ENCODE data around the gene DICER1.

The DICER1 gene

DNA sequence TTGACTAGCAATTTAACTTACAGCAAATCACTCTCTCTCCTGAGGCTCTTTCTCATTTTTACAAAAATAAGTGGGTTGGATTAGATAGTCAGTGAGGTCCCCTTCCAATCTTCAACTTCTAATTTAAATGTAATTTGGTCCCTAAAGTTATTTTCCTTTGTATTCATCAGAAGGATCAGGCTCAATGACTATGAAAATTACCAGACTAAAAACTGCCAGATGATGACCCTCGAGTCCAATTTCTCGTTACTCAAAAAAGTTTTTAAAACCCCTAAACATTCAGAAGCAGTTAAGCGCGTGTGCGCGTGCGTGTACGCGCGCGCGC, 34.7 kb downstream of the DICER1 start:
- DNase-seq (ENCODE audit: low read depth) = no peak

DNA sequence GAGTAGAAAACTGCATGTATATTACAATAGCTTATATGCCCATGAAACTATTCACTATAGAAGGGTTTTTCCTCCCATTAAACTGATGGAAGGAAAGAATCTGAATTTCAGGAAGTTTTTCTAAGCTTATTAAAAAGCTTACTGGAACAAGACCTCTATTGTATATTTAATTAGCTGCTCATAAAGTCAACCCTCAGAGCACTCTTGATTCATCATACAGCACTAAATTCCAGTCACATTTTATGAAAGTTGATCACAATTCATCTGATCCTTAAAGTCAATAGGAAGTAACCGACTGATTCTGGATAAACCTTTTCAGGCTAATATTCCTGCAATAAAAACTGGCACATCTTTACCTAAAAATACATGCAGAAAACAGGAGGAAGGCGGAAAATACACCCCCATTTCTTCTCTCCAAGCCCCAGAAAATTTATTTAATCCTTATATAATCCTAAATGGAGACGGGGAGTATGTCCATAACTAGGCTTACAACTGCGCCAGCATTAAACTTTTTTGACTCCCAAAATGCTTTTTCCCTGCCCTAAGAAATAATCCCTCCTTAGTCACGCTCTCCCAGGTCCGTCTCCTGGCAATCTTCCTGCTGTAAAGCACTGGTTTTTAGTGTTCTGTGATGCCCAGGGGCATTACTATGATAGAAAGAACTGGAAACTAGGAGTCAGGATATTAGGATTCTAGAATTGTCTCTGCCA, 35.3 kb downstream of the DICER1 start:
- DNase-seq (ENCODE audit: low read depth) = no peak

DNA sequence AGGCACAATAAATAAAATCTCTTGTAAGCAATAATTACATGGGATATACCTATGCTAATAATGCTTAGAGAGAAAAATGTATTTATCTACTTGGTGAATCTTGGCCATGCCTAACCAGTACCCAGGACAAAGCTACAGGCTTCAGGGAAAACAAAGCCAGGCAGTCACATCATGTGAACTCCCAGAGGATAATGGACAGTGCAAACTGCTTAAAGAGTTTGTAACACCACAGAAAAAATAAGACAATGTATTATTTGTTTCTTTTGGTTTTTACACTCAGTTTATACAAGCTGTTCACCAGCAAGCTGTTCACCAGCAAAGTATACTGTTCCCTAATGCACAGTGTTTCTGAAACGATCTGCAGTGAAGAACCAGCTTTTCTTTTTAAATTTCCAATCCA, 38.0 kb downstream of the DICER1 start:
- DNase-seq (ENCODE audit: low read depth) = no peak

DNA sequence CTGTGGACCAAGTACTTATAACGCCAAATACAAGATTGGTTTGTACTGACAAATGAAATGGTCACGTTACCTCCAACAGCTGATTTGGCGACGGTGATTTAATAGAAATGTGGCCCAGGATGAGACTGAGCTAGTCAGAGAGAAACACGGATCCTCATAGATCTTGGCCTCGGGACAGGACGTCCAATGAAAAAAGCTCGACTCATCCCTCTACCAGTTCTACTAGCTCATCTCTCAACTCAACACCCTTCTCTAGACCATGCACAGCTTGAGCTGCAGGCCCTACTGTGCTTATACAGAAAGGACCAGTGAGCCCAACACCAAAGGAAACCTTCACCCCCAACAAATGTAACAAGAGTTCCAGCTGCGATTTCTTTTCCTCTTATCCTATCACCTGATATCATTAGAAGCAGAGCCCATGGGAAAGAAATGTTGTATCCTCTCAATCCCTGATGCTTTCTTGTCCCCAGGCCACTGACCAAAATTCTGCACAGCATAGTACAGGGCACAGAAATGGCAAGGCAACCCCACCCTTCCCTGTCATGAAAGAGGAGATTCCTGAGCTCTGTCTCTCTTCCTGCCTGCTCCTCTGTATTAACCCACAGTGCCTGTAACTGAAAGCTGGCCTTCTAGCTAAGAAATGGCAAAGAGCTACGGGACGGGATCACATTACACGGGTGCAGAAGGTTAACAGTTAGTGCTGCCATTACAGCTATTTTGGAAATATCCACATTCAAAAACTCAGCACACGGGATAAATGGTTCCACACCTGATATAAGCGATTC, 39.2 kb downstream of the DICER1 start:
- no peak for DNase-seq (ENCODE audit: low read depth)

DNA sequence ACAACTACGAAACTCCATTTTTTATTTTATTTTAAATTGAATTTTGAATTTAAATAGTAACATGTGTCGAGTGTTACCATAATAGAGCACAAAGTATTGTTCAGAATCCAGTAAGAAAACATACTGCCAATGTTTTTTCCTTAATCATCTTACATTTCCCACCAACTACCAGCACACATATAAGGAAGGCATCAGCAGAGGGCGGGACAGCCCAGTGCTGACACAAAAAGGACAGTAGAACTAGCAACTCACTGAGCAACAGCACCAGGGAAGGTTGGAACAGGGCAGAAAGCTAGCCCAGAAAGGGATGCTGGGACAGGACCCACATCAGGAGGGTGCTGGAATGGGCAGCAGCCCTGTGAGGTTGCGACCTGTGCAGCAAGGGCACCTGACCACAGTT, 43.9 kb downstream of the DICER1 start:
- DNase-seq (ENCODE audit: low read depth) = no peak

DNA sequence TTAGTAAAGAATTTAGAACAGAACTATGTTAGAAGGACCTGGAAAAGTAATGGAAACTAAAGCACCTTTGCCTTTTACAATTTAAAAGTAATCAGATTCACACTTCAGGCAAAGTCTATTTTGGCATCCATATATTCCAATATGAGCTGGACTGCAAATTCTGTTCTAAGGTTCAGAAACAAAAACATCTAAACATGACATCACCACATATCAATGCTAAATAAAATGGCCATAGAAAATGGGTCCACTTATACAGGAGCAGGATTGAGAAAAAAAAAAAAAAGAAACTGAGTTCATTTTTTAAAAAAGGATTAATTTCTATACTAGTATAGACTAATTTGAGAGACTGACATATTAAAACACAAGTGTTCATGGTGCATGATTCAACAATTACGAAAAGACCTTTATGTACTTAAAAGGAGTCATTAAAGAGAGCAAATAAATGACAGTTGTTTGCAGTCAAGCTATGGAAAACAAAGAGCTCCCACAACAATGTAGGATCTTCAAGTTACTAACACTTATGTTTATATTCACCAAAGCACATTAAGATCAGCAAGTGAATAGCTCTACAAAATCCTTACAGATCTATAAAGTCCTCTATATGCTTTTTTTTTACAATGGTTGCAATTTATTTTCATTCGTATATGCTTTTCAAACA, 45.7 kb downstream of the DICER1 start:
- no peak for DNase-seq (ENCODE audit: low read depth)

DNA sequence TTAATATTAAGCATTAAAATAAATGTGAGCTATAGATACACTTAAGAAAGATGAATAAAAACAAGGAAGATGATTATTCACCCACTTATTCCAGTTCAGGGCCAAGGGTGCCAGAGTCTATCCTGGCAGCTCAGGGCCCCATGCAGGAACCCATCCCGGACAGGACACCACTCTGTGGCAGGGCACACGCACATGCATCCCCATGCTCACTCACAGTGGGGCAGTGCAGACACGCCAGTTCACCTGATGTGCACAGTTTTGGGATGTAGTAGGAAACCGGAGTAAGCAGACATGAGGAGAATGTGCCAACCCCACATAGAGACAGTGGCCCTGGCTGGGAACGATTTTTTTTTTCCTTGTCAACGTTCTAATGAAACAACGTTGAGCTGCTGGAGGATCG, 47.2 kb downstream of the DICER1 start:
- DNase-seq (ENCODE audit: low read depth) = no peak

DNA sequence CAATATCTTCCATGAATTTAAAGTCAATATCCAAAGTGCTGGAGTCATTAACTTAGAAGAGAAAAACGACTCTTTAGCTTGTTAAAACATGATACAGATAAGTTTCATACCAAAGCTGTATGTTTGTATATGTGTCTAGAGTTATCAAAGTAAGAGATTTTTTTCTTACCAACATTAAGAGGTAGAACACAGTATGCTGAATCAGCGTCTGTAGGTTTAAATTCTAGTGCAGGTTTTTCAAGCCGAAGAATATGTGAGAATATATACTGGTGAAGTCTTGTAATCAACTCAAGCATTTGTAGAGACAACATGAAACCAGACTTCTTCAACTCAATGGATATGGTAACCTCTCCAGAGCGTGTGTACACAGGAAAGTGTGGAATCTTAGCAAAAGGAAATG, 49.6 kb downstream of the DICER1 start:
- no peak for DNase-seq (ENCODE audit: low read depth)

DNA sequence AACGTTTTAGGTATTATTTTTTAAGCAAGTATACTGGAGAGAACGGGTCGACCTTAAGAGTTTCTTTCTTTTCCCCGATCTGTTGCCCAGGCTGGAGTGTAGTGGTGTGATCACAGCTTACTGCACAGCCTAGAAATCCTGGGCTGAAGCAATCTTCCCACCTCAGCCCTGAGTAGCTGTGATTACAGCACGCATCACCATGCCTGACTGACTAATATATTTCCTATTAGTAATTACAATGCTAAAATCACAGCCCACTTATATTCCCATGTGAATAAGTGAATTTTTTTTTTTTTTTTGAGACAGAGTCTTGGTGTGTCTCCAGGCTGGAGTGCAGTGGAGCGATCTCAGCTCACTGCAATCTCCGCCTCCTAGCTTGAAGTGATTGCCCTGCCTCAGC, 50.4 kb downstream of the DICER1 start:
- no peak for DNase-seq (ENCODE audit: low read depth)

DNA sequence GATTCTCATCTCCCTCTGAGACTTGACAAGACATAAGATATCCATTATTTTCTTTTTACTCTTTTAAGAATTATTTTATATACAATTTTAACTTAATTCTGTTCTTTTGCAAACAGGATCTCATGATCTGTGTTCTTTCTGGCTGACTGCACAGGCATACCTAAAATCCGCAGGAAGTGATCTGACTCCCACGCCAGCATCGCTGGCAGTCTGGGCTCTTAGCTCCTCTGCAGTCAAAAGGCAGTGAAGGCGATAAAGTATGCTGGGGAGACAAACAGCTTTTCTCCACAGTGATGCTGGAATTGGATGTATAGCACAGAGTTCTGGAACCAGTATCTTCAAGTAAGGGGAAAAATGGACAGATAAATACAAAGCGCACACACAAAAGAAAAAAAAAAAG, 52.4 kb downstream of the DICER1 start:
- no peak for DNase-seq (ENCODE audit: low read depth)

DNA sequence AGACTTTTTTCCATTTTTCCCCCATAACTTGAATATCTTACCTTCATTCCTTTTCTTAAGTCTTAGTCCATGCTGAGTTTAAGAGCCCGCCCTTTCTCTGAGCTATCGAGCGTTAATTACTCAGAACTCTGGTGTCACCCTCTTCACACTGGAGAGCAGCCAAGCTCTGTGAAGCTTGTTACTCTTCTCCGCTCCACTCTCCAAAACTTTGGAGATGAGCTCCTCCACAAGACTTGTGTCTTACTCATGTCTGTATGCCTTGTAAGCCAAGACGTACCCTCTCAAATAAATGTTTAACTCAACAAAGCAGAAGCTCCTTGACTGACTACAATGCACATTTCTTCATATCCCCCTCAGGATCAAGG, 54.7 kb downstream of the DICER1 start:
- no peak for DNase-seq (ENCODE audit: low read depth)

DNA sequence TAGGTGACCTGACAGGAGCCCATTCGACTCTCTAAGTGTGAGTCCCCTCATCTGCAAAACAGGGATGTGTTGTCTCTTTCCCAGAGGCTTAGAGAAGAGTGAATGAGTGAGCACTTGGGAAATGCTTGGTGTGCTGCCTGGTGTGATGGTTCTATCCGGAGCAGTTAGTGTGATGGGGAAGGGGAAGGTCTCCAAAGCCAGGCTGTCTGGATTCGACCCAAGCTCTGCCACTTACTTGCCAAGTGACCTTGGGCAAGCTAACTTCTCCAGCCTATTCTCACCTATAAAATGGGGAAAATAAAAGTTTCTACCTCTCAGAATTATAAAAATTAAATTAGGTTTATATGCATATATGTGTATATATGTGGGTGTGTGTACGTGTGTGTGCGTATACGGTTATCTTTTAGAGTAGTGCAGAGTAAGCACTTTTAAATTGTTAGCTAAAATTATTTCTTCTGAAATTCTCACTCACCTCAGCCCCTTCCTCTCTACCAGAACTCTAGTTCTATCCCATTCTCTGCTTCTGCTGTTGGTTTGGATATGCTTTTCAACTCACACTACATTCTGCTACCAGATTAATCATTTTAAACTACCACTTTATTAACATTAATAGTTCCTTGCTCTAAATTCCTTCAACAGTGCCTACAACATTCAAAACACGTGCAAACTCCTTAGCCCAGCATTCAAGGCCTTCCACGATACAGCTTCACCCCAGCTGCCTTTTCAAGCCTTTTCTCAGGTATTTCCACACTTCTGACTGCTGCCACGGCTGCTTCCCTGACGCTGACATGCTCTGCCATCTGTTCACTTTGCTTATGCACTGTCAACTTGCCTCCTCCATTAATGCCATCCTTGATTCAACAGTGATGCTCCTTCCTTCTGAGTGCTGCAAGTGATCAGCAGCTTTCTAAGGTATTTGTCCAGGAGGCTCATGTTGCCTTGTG, 55.3 kb downstream of the DICER1 start:
- no peak for DNase-seq (ENCODE audit: low read depth)

DNA sequence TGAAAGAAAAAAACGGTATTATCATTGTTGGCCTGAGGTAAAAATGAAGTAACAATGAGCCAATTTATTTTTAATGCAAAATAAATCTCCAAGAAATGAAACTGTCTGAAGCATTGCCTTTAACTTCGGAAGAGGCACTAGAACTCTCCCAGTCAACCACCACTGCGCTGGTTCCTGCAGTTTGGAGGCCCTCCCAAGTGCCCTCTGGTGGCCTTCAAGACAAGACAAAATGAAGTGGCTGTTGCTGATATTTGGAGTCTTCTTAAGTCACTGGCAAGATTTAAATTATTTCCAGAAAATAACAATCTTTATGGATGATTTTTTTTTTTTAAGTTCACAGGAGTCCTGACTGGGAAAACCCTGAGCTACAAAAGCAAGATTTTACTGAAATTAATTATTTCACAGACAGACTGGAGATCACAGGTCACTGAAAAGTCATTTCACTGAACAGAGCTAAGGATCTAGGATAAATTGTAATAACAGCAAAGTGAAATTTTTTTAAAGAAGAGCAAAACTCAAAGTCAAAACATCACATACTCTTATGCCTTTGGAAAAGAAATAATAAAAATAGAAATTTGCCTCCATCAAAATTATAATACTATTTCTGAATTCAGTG, 58.2 kb downstream of the DICER1 start:
- DNase-seq (ENCODE audit: low read depth) = no peak

DNA sequence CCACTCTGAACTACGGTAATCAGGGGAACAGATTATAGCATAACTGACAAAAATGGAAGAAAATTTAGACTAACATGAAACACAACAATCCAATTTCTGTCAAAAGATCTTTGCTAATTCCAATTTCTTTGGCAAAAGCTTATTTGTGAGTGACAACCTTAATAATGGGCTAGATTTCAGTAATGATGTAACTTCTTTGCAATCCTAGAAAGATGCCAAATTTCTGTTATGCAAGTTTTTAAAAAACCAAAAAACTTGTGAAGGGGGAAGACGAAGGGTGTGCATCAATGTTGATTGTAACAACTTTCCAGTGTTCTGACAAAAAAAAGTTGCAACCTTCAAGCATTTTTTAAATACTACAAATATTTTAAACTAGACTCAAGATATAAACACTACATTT, 59.9 kb downstream of the DICER1 start:
- DNase-seq (ENCODE audit: low read depth) = no peak

DNA sequence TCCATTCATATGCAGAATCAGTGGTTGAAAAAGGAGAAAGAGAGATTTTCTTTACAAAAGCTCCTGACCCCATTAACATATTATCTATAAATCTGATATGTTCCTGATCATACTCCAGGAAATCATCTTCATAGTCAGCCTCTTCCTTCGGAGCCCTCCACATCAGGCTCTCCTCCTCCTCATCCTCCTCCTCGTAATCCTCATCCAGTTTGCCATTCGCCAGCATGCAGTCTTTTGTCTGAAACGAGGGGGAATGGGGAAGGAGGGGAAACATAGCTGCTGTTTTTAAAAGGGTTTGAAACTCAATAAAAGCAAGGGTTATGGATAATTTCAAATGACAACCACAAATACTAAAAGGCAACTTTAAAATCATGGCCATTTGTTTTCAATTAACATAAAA, 60.9 kb downstream of the DICER1 start:
- no peak for DNase-seq (ENCODE audit: low read depth)

DNA sequence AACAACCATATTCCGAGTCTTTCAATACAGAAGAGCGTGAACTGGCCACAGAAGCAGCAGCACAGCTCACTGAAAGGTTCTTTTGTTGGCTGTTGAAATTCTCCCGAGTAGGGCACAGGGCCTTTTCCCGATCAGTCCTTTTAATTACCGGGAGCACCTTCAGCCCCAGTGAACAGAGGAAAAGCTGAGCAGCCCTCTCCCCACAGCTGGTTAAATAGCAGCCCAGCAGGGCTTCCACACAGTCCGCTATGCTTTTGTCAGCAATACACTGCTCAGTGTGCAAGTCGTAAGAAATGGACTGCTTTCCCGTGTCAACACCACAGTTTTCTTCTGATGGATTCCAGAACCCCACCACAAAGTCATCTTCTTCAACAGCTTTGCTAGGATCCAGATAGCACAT, 61.3 kb downstream of the DICER1 start:
- DNase-seq (ENCODE audit: low read depth) = no peak

DNA sequence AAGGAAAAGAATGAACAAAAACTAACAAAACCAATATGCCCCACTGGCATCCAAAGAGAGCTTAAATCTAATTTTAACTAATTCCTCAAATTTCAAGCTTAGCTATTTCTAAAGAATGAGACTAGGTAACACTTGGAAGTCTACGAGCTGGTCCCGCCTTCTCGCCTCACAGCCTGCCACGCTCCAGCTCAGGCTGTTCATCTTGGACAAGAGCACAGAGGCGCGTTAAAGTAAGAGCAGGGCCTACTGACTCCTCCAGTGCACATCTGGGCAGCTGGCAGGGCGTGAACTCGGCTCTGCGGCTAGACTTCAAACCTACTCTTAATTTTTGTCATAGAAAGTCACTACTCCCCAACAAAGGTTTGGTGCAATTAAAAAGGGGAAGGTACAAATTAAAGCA, 64.6 kb downstream of the DICER1 start:
- no peak for DNase-seq (ENCODE audit: low read depth)

DNA sequence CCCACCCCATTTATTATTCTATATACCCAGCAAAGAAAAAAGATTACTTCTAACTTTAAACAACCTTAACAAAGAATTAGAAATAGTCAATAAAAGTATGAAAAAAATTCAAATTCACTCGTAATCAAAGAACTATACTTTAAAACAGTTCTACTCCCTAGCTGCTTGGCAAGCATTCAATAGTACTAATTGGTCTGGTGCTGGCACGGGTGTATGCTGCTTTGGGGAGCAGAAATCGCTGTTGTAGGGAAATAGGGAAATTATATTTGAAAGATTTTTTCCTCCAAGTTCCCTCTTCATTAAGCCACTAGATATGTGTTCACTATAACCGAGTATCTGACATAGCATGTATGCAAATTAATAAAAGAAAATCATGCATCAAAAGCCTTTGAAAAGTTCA, 65.7 kb downstream of the DICER1 start:
- DNase-seq (ENCODE audit: low read depth) = no peak

DNA sequence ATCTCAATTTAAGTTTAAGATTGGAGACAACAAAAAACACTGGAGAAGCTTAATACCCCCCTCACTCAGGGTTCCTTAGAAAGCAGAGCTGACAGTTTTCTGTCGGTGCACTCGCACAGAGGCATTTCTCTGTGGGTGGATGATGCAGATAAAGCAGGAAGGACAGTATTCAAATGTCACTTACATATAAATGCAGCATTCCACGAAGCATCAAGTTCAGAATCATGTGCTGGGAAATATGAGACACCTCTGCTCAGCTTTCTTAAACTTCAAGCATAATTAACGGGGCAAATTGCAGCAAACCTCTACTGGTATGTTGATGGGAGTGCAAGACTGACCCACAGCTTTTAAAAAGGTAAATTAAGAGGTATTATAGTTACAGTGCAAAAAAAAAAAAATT, 68.7 kb downstream of the DICER1 start:
- no peak for DNase-seq (ENCODE audit: low read depth)

DNA sequence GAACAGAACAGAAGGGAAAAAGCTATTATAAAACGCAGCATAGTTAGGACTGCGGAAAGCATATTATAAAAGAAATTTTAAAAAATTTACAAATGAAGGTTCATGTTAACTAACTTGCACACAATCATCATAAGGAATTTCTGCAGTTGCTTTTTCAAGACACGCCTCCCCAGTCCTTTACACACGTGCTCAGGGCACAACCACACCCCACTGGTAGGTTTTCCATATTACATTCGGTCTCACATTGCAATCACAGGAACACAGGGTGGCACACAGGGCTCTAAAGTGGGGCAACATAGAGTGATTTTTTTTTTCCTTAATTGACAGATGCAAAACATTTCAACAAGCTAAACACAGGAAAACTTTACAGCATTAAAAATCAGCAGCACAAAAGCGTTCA, 69.7 kb downstream of the DICER1 start:
- DNase-seq (ENCODE audit: low read depth) = no peak

DNA sequence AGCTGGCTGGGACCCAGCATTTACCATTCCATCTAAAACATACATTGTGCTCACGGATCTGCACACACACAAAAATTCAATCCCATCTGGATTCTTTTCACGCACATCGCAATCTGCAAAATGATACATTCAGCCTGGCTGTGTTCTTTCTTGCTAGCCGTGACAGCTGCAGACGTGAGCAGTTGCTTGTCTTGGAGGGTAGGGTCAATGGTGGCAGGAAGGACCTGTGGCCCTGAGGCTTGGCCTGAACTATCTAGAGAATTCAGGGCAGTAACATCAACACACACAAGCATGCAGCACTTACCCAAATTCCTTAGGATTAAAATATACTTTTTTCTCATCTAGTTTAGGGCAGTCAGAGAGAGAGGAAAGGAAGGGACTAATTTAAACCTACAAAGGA, 72.0 kb downstream of the DICER1 start:
- DNase-seq (ENCODE audit: low read depth) = no peak

DNA sequence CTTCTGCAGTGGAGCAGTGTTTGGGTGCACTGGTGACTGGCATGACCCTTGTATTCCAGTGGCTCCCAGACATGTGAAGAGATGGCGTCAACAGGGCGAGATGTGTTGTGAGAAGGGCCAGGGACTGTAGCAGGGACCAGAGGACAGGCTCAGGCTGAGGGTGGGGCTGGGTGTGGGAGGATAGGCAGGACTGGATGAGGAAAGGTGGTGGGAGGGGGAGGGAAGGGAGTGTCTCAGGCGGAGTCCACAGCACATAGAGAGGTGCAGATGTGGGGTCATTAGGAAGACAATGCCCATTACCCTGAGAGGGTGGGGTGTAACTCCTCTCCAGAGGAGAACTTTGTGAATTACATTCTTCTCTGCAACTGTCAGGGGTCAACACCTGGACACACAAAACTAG, 78.5 kb downstream of the DICER1 start:
- DNase-seq (ENCODE audit: low read depth) = no peak
